CD4-positive, alpha-beta T cell treated with Interleukin-2 at 100 ng/mL for 4 hours (primary cell): ENCODE data around the gene FRZB.
"Not testable (repeated sequence)": the region's sequence is repeated elsewhere in the genome, so short reads cannot be mapped to it uniquely, and the experiment has no call there.

Experiments used
- DNase-seq: peaks from one replicate; pipeline ENCODE4 v3.0.0-alpha.2; 2020; ENCODE audit warnings: low spot score

FRZB gene, protein sequence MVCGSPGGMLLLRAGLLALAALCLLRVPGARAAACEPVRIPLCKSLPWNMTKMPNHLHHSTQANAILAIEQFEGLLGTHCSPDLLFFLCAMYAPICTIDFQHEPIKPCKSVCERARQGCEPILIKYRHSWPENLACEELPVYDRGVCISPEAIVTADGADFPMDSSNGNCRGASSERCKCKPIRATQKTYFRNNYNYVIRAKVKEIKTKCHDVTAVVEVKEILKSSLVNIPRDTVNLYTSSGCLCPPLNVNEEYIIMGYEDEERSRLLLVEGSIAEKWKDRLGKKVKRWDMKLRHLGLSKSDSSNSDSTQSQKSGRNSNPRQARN

DNA sequence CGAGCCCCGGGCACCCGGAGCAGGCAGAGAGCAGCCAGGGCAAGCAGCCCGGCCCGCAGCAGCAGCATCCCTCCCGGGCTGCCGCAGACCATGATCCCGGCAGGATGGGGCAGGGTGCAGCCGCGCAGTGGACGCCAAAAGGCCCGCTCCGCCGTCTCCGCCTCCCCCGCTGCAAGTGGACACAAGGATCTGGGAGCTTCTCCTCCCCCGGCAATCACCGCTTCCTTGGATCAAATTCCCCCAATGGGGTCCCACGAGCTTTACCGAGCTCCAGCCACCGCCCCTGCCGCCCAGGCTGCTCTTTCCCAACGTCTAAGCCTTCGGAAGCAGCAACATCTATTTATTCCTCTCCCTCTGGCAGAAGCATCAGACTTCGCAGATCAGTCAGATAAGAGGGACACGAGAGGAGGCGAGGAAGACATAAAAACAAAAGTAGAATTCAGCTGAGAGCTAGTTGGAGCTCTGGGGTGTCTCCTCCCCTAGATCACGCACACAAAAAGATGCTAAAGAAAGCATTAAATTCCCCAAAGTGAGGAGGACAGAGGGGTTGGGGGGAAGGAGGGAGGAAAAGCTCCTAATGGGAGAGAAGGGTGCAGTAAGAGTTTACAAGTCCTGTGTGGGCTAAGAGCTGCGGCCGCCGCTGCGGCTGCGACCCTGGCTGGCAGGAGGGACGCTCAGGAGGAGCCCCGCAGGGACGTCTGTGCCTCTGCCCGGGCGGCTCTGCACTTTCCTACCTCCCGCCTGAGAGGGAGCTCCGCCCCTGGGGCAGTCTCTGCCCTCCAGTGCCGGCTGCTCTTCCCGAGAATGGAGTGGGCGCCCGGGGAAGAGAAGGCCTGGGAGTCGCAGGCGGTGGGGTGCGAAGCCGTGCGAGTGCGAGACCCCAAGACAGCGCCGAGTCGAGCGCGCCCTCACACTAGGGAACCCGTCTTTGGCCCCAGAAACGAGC is at the start of gene FRZB:
Gene FRZB (minus strand): TSS at position 177 of the 946 bp plus-strand sequence. CDS start 85 bp downstream, at position 92.
- no peak for DNase-seq

DNA sequence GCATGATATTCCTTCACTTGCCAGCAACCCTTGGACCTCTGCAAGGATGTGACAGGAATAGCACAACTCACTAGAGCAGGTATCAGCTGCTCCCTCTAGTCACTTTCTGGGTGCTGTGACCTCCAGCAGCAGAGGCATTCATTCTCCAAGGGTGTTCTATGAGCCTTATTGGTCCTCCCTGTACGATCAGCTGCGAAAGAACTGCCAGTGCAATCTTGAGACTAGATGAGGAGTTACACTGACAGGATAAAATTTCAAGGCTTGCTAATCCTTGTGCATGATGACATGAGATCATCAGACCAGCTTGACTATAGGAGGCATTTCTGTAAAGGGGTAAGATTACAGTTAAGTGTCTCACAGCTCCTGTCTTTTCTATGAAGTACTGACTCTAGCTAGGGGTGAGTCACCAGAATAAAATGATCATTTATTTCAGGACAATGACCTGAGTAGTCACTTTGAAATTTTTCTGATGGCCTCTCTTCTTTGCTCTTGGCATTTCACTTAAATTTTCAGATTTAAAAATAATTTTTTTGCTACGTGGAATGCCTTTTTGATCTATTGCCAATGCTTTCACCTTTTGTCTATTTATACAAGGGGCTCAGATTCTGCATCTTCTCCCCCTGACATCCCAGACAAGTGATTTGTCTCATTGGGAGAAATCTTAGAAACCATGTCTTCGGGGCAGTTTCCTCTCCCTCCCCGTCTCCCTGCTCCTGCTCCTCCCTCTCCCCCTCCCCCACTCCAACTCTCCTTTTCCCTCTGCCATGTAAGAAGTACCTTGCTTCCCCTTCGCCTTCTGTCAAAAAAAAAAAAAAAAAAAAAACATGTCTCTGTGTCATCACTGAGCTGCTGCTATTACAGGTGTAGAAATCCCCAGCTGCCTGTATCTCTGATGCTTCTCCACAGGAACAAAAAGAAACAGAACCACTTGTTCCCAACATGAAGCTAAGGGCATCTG is 49.2 kb upstream of the FRZB start:
- DNase-seq: no peak

DNA sequence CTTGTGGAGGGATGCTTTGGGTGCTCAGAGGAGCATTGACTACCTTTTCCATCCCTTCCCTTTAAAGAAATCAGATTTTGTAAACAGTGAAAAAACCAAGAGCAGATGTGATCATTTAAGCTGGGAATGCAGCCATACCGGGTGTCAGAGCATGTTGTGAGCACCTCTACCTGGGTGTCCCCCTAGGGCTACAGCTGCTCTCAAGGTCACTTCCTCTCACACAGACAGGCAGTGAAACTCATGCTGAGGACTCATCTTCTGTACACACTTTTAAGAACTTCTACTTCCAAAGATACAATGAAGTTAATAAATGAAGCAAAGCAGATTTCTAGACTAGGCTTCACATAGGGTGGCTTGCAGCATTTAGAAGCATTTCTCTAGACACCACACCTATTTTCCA is 48.4 kb upstream of the FRZB start:
- DNase-seq: no peak

DNA sequence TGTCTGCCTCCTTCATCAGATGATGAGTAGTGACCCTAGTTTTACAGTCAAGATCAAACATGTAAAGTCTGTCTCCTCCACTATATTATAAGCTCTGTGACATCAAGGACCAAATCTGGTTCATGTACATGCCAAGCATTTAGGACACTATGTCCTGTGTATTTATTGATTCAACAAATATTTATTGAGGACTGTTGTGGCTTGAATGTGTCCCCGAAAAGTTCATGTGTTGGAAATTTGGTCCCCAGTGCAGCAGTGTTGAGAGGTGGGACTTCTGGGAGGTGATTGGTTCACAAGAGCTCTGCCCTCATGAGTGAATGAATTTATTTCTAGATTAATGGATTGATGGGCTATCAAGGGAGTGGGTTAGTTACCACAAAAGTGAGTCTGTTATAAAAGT is 46.6 kb upstream of the FRZB start:
- DNase-seq: no peak

DNA sequence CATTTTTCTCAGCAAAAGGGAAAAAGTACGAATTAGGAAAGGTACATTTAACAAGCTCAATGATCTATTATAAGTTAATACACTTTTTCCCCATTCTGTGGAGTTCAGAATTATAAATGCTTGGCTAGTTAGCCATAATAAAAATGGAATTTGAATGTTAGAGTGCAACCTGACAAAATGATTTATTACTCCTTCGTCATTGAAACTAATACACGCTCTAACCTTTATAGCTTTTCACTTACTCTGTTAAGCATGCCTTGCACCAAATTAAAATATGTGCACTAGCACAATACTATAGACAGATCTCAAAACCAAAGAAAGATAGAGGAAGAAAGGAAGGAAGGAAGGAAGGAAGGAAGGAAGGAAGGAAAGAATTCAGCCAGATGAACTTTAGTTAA is 46.1 kb upstream of the FRZB start:
- DNase-seq: no peak

DNA sequence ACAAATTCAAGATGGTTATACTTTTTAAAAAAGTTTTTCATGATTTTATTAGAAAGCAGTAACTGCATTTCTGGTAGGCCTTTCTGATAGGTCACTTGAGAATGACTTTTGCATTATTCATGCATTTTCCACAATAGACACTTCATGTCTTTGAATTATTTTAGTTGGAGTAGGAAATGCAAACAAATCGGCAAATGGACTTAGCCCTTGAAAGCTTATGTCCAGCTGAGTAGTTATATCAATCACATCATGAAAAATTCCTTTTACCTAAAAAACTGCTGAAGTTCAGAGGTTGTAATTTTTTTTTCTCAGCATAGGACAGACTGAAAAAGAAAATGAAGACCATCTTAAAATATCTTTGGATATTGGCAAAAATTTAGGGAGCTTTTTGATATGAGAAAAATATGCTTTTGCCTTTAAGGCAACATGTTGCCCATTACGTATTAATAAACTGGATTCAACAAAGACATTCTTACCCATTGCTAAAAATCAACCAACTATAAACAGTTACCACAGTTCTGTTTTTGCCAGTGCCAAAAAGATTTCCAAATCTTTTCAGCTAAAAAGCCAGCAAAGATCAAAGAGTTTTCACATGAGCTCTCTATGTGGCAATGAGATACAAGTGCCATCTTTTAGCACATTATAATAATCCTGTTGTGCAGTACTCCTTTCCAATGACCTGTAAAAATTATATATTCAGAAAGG is 45.5 kb upstream of the FRZB start:
- no peak for DNase-seq

DNA sequence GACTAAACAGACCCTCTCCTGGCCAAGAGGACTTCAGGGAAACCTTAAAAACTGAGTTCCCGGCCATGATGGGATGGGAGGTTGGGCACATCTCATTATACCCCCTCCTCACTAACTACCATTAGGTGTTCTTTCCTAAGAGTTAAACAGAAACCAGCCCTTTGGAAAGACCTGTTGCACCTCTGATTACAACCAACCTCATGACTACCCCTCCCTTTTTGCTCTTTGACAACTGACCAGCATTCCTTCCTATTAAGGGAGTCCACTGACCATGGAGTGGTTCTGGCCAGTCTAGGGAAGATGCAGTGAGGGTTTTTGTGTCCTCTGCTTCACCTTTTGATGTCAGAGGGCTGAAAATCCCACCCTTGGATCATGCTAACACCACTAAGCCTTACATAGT is 44.5 kb upstream of the FRZB start:
- DNase-seq: no peak

DNA sequence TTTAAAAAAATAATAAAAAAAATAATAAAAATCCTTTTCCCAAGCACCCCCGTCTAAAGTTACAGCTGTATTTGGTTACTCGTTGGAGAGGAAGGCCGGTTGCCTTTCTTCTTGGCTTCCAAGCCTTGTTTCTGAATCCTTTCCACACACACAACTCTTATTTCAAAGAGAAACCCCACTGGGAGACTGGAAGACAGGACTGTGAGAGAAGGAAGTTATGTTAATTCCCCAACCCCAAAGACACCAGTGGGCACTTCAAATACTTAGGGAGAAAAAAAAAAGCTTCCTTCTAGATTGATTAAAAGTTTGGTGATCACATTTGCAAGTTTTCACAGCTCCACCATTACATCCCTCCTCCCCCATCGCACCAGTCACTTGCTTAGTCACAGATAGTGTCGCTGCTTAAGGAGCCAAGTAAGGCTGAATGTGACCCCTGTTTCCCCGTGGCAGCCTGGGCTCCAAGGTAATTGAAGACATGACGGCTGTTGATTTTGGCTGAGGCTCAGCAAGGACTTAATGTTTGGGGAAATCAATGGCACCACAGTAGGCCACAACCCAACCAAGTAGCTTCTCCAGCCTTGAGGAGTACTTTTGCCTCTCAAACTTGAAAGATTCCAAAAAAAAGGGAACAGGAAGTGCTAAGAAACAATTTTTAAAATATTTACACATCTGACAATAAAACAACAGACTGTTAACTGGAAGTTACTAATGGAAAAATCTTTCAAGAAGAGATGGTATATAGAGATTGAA is 40.8 kb upstream of the FRZB start:
- no peak for DNase-seq

DNA sequence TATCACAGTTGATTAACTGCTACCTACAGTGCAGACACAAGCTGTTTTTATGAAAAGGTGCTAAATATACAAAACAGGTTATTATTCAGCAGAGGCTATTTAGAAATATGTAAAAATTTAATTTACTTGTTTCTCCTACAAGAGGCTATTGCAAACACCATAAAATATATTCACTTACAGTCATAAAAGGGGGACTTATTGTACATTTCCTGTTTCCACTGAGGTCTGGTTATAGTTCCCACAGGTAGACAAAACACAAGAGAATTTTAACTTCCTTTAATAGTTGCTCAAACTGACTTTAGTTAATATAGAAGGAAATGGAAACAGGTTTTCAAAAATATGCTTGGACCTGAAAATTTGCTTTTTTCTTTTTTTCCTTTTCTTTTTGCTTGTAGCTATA is 40.0 kb upstream of the FRZB start:
- DNase-seq: no peak

DNA sequence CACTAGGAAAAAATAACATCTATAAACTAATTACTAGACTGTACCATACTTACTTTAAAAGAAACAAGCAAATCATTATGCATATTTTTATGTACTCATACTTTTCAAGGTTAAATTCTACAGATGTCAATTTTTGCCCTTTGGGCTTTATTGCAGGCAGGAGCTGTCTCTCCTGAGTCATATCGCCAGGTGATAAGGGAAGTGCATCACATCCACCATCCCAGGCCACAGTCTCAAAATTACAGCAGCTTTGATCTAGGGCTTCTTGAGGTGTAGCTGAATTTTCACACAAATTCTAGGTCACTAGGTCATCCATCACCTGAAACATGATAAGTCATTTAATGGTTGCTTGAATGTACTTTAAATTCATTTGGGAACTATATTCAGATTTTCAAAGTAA is 38.4 kb upstream of the FRZB start:
- DNase-seq: no peak

DNA sequence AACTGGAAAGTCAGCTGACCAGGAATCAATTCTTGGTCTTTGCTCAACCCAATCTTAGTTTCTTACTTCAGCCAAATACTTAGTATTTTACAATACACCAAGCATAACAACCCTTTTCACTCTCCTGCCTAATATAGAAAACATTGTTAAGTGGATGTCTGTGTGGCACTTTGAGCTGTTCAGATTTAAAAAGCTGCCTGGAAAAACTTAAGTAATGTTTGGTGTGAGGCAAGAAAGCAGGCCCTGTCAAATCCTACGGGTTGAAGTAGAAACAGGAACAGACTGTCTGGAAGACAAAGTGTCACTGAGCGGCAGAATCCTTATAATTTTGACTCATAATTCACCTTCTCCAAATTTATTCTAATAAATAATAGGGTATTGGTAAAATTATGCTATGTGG is 37.1 kb upstream of the FRZB start:
- DNase-seq: no peak

DNA sequence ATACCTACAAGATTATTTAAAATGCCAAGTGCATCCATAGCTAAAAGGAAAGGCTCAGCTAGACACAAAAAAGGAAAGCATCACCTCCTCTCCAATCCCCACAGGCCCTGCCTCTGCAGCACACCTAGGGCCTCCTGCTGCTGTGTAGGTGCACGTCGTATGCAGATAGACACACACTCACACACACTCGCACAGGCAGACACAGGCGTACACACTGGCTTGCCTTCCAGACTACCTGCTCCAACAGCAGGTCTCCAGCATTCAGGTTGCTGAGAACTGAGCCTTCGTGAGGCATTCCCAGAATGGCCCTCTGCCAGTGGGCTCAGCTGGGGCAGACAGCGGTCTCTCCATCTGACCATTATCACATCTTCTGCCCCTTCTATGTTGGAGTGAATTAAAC is 35.3 kb upstream of the FRZB start:
- DNase-seq: no peak

DNA sequence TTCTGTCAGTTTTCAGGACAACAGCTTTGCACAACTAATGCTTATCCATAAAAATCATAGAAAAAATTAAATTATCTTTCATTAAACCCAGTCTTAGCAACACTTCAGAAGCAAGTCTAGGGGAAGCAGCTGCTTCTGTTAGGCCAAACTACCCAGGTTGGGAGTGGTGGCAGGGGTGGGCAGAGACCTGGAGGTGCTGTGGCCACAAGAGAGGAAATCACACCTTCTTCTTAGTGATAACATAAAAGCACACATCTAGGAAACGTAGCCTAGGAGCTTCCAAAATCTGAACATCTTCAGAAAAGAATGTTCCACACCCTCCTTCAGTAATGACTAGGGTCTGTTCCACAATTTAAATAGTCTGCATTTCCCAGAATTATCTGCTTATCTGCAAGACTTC is 32.3 kb upstream of the FRZB start:
- no peak for DNase-seq

DNA sequence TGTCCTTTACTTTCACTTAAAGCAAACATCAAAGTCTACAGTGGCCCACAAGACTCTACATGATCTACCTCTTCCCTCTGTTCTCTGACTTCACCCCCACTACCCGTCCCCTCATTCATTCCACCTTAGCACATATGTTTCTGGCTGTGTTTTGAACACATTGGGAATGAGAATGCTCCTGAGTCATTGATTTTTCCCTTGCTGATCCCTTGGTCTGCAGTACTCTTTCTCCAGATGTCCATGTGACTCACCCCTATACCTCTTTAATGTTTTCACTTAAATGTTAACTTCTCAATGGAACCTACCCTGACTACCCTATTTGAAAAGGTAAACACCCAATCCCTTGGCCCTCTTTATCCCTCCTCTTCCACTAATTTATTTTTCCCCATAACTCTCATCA is 30.7 kb upstream of the FRZB start:
- no peak for DNase-seq

DNA sequence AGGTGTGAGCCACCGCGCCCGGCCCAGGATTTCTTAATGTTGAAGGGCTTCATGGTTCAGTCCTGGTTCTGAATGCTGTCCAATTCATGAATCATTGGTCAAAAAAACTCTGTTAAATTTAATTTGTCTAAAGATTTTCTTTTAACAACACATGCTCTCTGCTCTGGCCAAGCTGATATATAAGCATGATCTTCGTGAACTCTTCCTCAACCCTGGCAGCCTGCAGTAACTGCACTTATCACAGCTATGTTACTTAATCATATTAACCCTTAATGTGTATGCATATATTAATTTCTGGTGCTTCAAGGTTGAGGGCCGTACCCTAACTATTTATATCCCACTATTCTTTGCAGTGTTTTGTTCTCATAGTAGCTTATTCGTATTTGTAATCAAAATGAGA is 29.4 kb upstream of the FRZB start:
- no peak for DNase-seq

DNA sequence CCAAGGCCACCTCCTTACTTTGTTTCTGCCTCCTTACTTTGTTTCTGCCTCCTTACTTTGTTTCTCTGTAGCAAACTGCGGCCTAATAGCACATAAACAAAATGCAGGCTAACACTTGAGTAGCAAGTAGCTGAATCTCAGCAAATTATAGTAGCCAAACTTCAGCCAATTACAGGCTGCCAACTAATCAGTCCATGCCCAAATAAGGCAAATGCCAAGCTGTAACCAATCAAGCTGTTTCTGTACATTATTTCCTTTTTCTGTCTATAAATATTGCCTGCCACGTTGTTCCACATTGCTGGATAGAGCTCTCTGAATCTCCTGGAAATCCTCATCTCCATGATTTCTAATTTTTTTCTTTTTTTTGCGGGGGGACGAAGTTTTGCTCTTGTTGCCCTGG is 28.7 kb upstream of the FRZB start:
- DNase-seq: no peak

DNA sequence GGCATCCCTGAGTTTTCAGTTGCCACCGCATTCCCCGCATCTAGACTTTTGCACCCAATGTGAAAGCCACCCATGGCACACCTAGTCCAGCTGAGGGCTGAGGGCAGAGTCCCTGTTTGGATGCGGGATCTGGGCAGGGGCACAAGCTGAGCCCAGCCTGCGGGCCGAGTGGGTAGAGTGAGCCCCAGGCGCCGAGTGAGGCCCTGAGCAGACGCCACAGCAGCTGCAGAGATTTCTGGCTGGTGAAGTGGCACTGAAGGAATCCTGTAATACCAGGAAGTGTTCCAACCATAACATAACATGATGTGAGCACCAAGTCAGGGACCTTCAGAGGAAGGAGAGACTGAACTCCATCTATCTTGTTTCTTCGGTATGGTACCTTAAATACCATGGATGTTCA is 27.7 kb upstream of the FRZB start:
- no peak for DNase-seq

DNA sequence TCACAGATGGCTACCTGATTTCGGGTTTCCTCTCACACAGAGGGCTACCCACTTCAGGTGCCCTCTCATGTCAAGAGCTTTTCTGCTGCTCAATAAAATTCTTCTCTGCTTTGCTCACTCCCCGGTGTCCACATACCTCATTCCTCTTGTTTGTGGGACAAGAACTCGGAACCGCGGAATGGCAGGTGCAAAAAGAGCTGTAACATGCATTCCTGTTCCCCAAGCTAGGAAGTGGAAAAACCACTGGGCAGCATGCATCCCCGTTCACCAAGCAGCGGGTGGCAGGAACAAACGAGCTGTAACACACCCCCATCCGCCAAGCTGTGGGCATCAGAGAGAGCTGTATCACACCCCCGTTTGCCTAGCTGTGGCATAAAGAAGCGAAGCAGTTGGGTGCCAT is 27.2 kb upstream of the FRZB start:
- DNase-seq: no peak

DNA sequence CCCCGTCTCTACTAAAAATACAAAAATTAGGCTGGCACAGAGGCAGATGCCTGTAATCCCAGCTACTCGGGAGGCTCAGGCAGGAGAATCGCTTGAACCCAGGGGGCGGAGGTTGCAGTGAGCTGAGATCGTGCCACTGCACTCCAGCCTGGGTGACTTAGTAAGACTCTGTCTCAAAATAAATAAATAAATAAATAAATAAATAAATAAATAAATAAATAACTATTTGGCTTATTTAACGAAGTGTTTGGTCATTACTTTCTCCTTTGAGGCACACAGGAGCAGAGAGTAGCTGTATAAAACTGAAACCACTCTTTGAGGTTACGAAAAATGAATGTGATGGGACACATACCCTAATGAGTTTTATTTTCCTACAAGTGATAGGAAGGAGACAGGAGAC is 26.6 kb upstream of the FRZB start:
- DNase-seq: not testable (repeated sequence)

DNA sequence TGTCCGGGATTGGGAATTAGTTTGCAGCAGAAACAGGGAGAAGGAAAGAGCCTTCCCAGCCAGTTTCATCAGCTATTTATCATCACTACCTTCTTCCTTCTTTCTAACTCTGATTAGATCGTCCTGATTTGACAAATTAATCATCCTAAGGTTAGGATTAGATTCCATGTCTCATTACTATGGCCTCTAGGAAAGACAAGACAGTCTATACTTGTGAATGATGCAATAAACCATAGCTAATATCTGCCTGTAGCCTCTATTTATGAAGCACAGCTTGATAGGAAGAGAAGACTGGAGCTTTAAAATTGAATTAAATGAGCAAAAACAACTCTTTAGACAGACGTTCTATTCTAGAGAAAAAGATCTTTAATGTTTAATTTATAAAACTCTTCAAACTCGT is 25.2 kb upstream of the FRZB start:
- DNase-seq: no peak
